Measurements from ENCODE around the gene KRTAP24-1. TPM values are rescaled to one million over a fixed set of nuclear protein-coding genes. Genes with fewer than 3 reads are reported as not detected.

Gene KRTAP24-1
- total and polyA plus RNA-seq, 4 donors: not detected

DNA sequence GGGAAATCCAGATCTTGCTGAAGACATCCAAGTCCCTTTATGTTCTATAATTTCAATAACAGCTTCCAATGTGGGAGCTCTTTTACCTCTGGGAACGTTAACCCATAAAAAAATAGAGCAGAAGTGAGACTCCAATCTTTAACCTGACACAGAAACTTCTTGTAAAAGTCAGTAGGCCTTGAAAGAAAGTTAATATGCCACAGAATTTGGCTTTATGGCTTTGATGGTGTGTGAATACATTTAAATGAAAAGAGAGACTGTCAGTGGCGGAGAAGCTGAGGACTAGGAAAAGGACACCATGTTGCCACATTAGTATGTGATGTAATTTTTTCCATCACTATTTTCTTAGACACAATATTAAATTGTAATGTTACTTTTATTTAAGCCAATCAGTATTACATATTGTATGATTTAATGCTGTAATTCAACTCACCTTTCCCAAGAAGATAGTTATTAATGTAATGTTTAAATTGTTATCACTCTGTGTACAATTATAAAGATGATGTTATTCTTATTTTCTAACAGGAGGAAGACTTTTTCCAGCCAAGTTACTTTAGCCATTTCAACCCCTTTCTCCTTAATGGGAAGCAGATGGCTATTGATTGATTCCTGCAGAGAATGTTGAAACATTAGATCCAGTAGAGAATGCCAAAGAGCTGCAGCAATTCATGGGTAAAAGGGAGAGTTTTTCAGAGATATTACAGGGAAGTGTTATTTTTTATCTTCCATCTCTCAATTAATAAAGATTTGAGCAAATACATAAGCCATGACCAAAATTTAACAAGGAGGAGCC is 49.3 kb downstream of the KRTAP24-1 start:
- Histone ChIP-seq H3K9me3 (ENCODE audit: control insufficient read depth in 4 of 4, low read length in 3 of 4) (no peaks in the 10 kb centered on the region), H3K27ac (ENCODE audit: low read depth in 1 of 2, low read length in 2 of 2) (no peak overlapping the region), H3K27me3 (ENCODE audit: control insufficient read depth in 4 of 4, insufficient read depth in 4 of 4, low read length in 3 of 4) (no peaks in the 10 kb centered on the region), H3K36me3 (ENCODE audit: control insufficient read depth in 4 of 4, insufficient read depth in 3 of 4, low read depth in 1 of 4, low read length in 3 of 4) (no peaks in the 10 kb centered on the region), H3K4me3 (ENCODE audit: low read depth in 1 of 3, low read length in 3 of 3) (no peak overlapping the region), H3K4me1 (ENCODE audit: control insufficient read depth in 4 of 4, insufficient read depth in 4 of 4, low read length in 3 of 4) (no peaks in the 10 kb centered on the region), H3K9ac (ENCODE audit: low read depth in 1 of 2, low read length in 2 of 2) (no peak overlapping the region)
- 65% methylated on average over 2 of the region's 2 CpGs for WGBS
- TF ChIP-seq RAD21 (IDR thresholded peaks at IDR 0.05): no peak
- no peak for TF ChIP-seq FOXA1 (IDR thresholded peaks at IDR 0.05)
- TF ChIP-seq EGR1 (IDR thresholded peaks at IDR 0.05; ENCODE audit: low read depth in 2 of 2): no peak
- no peak for TF ChIP-seq FOXA2 (IDR thresholded peaks at IDR 0.05)
- TF ChIP-seq GABPA (IDR thresholded peaks at IDR 0.05 in 1 of 2, conservative IDR thresholded peaks at IDR 0.05 in 1 of 2): no peak
- no peak for DNase-seq (ENCODE audit: low spot score)

DNA sequence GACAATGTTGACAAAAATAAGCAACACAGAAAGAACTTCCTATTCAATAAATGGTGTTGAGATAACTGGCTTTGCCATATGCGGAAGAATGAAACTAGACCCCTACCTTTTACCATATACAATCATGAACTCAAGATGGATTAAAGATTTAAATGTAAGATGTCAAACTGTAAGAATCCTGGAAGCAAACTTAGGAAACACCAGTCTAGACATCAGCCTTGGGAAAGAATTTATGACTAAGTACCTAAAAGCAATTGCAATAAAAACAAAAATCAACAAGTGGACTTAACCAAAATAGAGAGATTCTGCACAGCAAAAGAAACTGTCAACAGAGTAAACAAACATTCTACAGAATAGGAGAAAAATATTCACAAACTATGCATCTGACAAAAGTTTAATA is 50.7 kb downstream of the KRTAP24-1 start:
- H3K9ac ChIP-seq (ENCODE audit: low read depth in 1 of 2, low read length in 2 of 2): no peak overlapping the region
- no peaks in the 10 kb centered on the region for H3K36me3 ChIP-seq (ENCODE audit: control insufficient read depth in 4 of 4, insufficient read depth in 3 of 4, low read depth in 1 of 4, low read length in 3 of 4)
- H3K4me1 ChIP-seq (ENCODE audit: control insufficient read depth in 4 of 4, insufficient read depth in 4 of 4, low read length in 3 of 4): no peaks in the 10 kb centered on the region
- no peaks in the 10 kb centered on the region for H3K27me3 ChIP-seq (ENCODE audit: control insufficient read depth in 4 of 4, insufficient read depth in 4 of 4, low read length in 3 of 4)
- H3K4me3 ChIP-seq (ENCODE audit: low read depth in 1 of 3, low read length in 3 of 3): no peak overlapping the region
- DNase-seq (ENCODE audit: low spot score): no peak
- TF ChIP-seq, protein P1, sequence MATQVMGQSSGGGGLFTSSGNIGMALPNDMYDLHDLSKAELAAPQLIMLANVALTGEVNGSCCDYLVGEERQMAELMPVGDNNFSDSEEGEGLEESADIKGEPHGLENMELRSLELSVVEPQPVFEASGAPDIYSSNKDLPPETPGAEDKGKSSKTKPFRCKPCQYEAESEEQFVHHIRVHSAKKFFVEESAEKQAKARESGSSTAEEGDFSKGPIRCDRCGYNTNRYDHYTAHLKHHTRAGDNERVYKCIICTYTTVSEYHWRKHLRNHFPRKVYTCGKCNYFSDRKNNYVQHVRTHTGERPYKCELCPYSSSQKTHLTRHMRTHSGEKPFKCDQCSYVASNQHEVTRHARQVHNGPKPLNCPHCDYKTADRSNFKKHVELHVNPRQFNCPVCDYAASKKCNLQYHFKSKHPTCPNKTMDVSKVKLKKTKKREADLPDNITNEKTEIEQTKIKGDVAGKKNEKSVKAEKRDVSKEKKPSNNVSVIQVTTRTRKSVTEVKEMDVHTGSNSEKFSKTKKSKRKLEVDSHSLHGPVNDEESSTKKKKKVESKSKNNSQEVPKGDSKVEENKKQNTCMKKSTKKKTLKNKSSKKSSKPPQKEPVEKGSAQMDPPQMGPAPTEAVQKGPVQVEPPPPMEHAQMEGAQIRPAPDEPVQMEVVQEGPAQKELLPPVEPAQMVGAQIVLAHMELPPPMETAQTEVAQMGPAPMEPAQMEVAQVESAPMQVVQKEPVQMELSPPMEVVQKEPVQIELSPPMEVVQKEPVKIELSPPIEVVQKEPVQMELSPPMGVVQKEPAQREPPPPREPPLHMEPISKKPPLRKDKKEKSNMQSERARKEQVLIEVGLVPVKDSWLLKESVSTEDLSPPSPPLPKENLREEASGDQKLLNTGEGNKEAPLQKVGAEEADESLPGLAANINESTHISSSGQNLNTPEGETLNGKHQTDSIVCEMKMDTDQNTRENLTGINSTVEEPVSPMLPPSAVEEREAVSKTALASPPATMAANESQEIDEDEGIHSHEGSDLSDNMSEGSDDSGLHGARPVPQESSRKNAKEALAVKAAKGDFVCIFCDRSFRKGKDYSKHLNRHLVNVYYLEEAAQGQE (IDR thresholded peaks at IDR 0.05): no peak
- TF ChIP-seq RXRA (IDR thresholded peaks at IDR 0.05): no peak
- TF ChIP-seq HNF4A (conservative IDR thresholded peaks at IDR 0.05): no peak
- TF ChIP-seq FOXA2 (IDR thresholded peaks at IDR 0.05): no peak
- TF ChIP-seq EGR1 (IDR thresholded peaks at IDR 0.05; ENCODE audit: low read depth in 2 of 2): no peak
- TF ChIP-seq NR2F2 (IDR thresholded peaks at IDR 0.05): no peak
- H3K27ac ChIP-seq (ENCODE audit: low read depth in 1 of 2, low read length in 2 of 2): no peak overlapping the region
- 97% methylated on average over 1 of the region's 1 CpG for WGBS
- no peaks in the 10 kb centered on the region for H3K9me3 ChIP-seq (ENCODE audit: control insufficient read depth in 4 of 4, low read length in 3 of 4)

Other genes starting within 250 kb of the KRTAP24-1 start
- not detected for gene CLDN17, start 116.1 kb downstream of the KRTAP24-1 start, total RNA-seq
- gene CLDN17, start 116.1 kb downstream of the KRTAP24-1 start, polyA plus RNA-seq: not detected
- gene CLDN8, start 66.9 kb downstream of the KRTAP24-1 start, total RNA-seq: not detected
- gene CLDN8, start 66.9 kb downstream of the KRTAP24-1 start, polyA plus RNA-seq: under 1 TPM in 1 of 2 donors, not detected in 1; 0.10 TPM
- not detected for gene KRTAP25-1, start 6.6 kb upstream of the KRTAP24-1 start, total RNA-seq
- not detected for gene KRTAP25-1, start 6.6 kb upstream of the KRTAP24-1 start, polyA plus RNA-seq
- not detected for gene KRTAP26-1, start 37.4 kb upstream of the KRTAP24-1 start, total RNA-seq
- gene KRTAP26-1, start 37.4 kb upstream of the KRTAP24-1 start, polyA plus RNA-seq: not detected
- not detected for gene KRTAP27-1, start 54.7 kb upstream of the KRTAP24-1 start, total RNA-seq
- gene KRTAP27-1, start 54.7 kb upstream of the KRTAP24-1 start, polyA plus RNA-seq: not detected
- not detected for gene KRTAP23-1, start 65.7 kb upstream of the KRTAP24-1 start, total RNA-seq
- not detected for gene KRTAP23-1, start 65.7 kb upstream of the KRTAP24-1 start, polyA plus RNA-seq
- not detected for gene KRTAP13-2, start 89.3 kb upstream of the KRTAP24-1 start, total RNA-seq
- gene KRTAP13-2, start 89.3 kb upstream of the KRTAP24-1 start, polyA plus RNA-seq: not detected
- gene KRTAP13-1, start 113.1 kb upstream of the KRTAP24-1 start, total RNA-seq: not detected
- gene KRTAP13-1, start 113.1 kb upstream of the KRTAP24-1 start, polyA plus RNA-seq: not detected
- gene KRTAP13-3, start 143.0 kb upstream of the KRTAP24-1 start, total RNA-seq: not detected
- not detected for gene KRTAP13-3, start 143.0 kb upstream of the KRTAP24-1 start, polyA plus RNA-seq
- gene KRTAP13-4, start 147.3 kb upstream of the KRTAP24-1 start, total RNA-seq: not detected
- gene KRTAP13-4, start 147.3 kb upstream of the KRTAP24-1 start, polyA plus RNA-seq: not detected
- not detected for gene KRTAP15-1, start 157.3 kb upstream of the KRTAP24-1 start, total RNA-seq
- gene KRTAP15-1, start 157.3 kb upstream of the KRTAP24-1 start, polyA plus RNA-seq: not detected
- gene KRTAP19-1, start 197.4 kb upstream of the KRTAP24-1 start, total RNA-seq: not detected
- not detected for gene KRTAP19-1, start 197.4 kb upstream of the KRTAP24-1 start, polyA plus RNA-seq
- gene KRTAP19-2, start 204.5 kb upstream of the KRTAP24-1 start, total RNA-seq: not detected
- not detected for gene KRTAP19-2, start 204.5 kb upstream of the KRTAP24-1 start, polyA plus RNA-seq
- not detected for gene KRTAP19-3, start 209.1 kb upstream of the KRTAP24-1 start, total RNA-seq
- not detected for gene KRTAP19-3, start 209.1 kb upstream of the KRTAP24-1 start, polyA plus RNA-seq
- not detected for gene KRTAP19-4, start 214.2 kb upstream of the KRTAP24-1 start, total RNA-seq
- not detected for gene KRTAP19-4, start 214.2 kb upstream of the KRTAP24-1 start, polyA plus RNA-seq
- not detected for gene KRTAP19-5, start 219.2 kb upstream of the KRTAP24-1 start, total RNA-seq
- gene KRTAP19-5, start 219.2 kb upstream of the KRTAP24-1 start, polyA plus RNA-seq: not detected

Data from liver (tissue), 9 donors.